Measurements from ENCODE around the gene C3orf22.

The C3orf22 gene

DNA sequence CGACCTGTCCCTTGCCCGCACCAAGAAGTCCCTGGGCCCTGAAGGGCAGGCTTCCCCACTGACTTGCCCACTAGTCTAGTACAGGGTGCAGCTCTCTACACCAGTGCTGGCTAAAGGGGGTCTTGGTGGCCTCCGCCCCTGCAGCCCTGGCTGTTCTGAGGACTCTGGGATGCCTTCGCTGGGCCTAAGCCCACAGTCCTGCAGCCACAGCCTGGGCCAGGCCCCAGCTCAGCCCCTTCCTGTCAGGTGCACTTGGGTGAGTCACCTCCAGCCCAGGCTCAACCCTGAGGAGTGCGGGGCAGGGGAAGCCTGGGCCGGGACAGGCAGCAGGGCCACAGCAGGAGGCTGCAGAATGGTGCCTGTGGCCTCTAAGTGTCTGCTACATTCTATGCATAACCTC, 971 bp downstream of the C3orf22 start:
- no peaks in the 10 kb centered on the region for H3K9me3 ChIP-seq (ENCODE audit: control insufficient read depth, insufficient read depth, low read depth, low read length)
- CTCF ChIA-PET, result no interaction called here
- H3K4me3 ChIP-seq (ENCODE audit: low read depth, low read length), result no peak overlapping the region
- H3K27ac ChIP-seq (ENCODE audit: extremely low read depth, low read depth, low read length), result no peak overlapping the region
- TF ChIP-seq REPIN1 (tag by site-specific recombination; IDR thresholded peaks at IDR 0.05; ENCODE audit: low read depth) (no peak), ZNF146 (tag by site-specific recombination; IDR thresholded peaks at IDR 0.05) (no peak), GLIS1 (tag by site-specific recombination; IDR thresholded peaks at IDR 0.05) (no peak), ZXDB (tag by site-specific recombination; IDR thresholded peaks at IDR 0.05) (no peak), ZNF654 (tag by site-specific recombination; IDR thresholded peaks at IDR 0.05; ENCODE audit: low read depth) (no peak), IKZF3 (tag by site-specific recombination; IDR thresholded peaks at IDR 0.05) (no peak), ZNF548 (tag by site-specific recombination; IDR thresholded peaks at IDR 0.05) (no peak), ZNF23 (tag by site-specific recombination; IDR thresholded peaks at IDR 0.05; ENCODE audit: borderline replicate concordance) (no peak), ZNF768 (tag by site-specific recombination; IDR thresholded peaks at IDR 0.05) (no peak), ZNF621 (tag by site-specific recombination; IDR thresholded peaks at IDR 0.05) (no peak), ZNF302 (tag by site-specific recombination; IDR thresholded peaks at IDR 0.05; ENCODE audit: low read depth) (no peak), ZNF658 (tag by site-specific recombination; IDR thresholded peaks at IDR 0.05) (no peak), ZNF140 (tag by site-specific recombination; IDR thresholded peaks at IDR 0.05) (no peak), KLF9 (tag by site-specific recombination; IDR thresholded peaks at IDR 0.05; ENCODE audit: low read depth) (no peak)
- TF ChIP-seq, protein P1, sequence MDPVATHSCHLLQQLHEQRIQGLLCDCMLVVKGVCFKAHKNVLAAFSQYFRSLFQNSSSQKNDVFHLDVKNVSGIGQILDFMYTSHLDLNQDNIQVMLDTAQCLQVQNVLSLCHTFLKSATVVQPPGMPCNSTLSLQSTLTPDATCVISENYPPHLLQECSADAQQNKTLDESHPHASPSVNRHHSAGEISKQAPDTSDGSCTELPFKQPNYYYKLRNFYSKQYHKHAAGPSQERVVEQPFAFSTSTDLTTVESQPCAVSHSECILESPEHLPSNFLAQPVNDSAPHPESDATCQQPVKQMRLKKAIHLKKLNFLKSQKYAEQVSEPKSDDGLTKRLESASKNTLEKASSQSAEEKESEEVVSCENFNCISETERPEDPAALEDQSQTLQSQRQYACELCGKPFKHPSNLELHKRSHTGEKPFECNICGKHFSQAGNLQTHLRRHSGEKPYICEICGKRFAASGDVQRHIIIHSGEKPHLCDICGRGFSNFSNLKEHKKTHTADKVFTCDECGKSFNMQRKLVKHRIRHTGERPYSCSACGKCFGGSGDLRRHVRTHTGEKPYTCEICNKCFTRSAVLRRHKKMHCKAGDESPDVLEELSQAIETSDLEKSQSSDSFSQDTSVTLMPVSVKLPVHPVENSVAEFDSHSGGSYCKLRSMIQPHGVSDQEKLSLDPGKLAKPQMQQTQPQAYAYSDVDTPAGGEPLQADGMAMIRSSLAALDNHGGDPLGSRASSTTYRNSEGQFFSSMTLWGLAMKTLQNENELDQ (tag by site-specific recombination; IDR thresholded peaks at IDR 0.05; ENCODE audit: low read depth), result no peak
- TF ChIP-seq, protein P2, sequence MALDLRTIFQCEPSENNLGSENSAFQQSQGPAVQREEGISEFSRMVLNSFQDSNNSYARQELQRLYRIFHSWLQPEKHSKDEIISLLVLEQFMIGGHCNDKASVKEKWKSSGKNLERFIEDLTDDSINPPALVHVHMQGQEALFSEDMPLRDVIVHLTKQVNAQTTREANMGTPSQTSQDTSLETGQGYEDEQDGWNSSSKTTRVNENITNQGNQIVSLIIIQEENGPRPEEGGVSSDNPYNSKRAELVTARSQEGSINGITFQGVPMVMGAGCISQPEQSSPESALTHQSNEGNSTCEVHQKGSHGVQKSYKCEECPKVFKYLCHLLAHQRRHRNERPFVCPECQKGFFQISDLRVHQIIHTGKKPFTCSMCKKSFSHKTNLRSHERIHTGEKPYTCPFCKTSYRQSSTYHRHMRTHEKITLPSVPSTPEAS (tag by site-specific recombination; IDR thresholded peaks at IDR 0.05), result no peak
- TF ChIP-seq, protein P3, sequence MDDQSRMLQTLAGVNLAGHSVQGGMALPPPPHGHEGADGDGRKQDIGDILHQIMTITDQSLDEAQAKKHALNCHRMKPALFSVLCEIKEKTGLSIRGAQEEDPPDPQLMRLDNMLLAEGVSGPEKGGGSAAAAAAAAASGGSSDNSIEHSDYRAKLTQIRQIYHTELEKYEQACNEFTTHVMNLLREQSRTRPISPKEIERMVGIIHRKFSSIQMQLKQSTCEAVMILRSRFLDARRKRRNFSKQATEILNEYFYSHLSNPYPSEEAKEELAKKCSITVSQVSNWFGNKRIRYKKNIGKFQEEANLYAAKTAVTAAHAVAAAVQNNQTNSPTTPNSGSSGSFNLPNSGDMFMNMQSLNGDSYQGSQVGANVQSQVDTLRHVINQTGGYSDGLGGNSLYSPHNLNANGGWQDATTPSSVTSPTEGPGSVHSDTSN (CRISPR knock-in tag; IDR thresholded peaks at IDR 0.05), result no peak
- TF ChIP-seq, protein P4, sequence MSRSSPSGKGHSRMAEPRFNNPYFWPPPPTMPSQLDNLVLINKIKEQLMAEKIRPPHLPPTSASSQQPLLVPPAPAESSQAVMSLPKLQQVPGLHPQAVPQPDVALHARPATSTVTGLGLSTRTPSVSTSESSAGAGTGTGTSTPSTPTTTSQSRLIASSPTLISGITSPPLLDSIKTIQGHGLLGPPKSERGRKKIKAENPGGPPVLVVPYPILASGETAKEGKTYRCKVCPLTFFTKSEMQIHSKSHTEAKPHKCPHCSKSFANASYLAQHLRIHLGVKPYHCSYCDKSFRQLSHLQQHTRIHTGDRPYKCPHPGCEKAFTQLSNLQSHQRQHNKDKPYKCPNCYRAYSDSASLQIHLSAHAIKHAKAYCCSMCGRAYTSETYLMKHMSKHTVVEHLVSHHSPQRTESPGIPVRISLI (tag by site-specific recombination; IDR thresholded peaks at IDR 0.05), result no peak
- no peaks in the 10 kb centered on the region for H3K36me3 ChIP-seq (ENCODE audit: control insufficient read depth in 2 of 2, insufficient read depth in 1 of 2, low read length in 2 of 2)
- POLR2A ChIA-PET, result no interaction called here
- no peaks in the 10 kb centered on the region for H3K4me1 ChIP-seq (ENCODE audit: control insufficient read depth, insufficient read depth, low read length)

DNA sequence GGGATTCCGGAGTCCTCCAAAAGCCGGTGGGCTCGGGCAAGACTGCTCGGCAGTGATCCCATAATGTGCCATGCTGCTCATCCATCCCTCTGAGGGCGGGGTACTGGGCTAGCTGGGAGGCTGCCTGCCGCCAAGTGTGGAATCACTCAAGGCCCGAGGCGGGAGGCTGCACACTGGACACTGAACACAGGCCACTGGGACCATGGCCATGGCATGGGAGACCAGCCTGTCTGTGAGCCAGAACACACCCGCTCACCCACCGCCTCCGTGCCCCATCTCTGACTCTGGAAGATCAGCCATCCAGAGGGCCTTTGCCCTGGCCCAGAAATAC, 1.4 kb downstream of the C3orf22 start:
- ChIA-PET CTCF (no interaction called here), POLR2A (no interaction called here)
- Histone ChIP-seq H3K4me3 (ENCODE audit: low read depth, low read length) (no peak overlapping the region), H3K4me1 (ENCODE audit: control insufficient read depth, insufficient read depth, low read length) (no peaks in the 10 kb centered on the region), H3K9me3 (ENCODE audit: control insufficient read depth, insufficient read depth, low read depth, low read length) (no peaks in the 10 kb centered on the region), H3K27ac (ENCODE audit: extremely low read depth, low read depth, low read length) (no peak overlapping the region), H3K36me3 (ENCODE audit: control insufficient read depth in 2 of 2, insufficient read depth in 1 of 2, low read length in 2 of 2) (no peaks in the 10 kb centered on the region)
- TF ChIP-seq ZBTB8A (tag by site-specific recombination; IDR thresholded peaks at IDR 0.05) (no peak), ZNF76 (tag by site-specific recombination; IDR thresholded peaks at IDR 0.05; ENCODE audit: borderline replicate concordance, low read depth) (no peak), ZNF48 (tag by site-specific recombination; IDR thresholded peaks at IDR 0.05) (no peak), ZNF654 (tag by site-specific recombination; IDR thresholded peaks at IDR 0.05; ENCODE audit: low read depth) (no peak), ZNF701 (tag by site-specific recombination; IDR thresholded peaks at IDR 0.05) (no peak), ZNF473 (tag by site-specific recombination; IDR thresholded peaks at IDR 0.05) (no peak), ZFHX2 (tag by site-specific recombination; conservative IDR thresholded peaks at IDR 0.05) (no peak), ZNF324 (tag by site-specific recombination; IDR thresholded peaks at IDR 0.05) (no peak), ZEB2 (tag by site-specific recombination; IDR thresholded peaks at IDR 0.05) (no peak), ZNF112 (tag by site-specific recombination; IDR thresholded peaks at IDR 0.05) (no peak)
- TF ChIP-seq, protein P4 (tag by site-specific recombination; IDR thresholded peaks at IDR 0.05), result no peak
- TF ChIP-seq, protein P5, sequence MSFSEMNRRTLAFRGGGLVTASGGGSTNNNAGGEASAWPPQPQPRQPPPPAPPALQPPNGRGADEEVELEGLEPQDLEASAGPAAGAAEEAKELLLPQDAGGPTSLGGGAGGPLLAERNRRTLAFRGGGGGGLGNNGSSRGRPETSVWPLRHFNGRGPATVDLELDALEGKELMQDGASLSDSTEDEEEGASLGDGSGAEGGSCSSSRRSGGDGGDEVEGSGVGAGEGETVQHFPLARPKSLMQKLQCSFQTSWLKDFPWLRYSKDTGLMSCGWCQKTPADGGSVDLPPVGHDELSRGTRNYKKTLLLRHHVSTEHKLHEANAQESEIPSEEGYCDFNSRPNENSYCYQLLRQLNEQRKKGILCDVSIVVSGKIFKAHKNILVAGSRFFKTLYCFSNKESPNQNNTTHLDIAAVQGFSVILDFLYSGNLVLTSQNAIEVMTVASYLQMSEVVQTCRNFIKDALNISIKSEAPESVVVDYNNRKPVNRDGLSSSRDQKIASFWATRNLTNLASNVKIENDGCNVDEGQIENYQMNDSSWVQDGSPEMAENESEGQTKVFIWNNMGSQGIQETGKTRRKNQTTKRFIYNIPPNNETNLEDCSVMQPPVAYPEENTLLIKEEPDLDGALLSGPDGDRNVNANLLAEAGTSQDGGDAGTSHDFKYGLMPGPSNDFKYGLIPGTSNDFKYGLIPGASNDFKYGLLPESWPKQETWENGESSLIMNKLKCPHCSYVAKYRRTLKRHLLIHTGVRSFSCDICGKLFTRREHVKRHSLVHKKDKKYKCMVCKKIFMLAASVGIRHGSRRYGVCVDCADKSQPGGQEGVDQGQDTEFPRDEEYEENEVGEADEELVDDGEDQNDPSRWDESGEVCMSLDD (tag by site-specific recombination; IDR thresholded peaks at IDR 0.05), result no peak
